ENCODE results near the gene FA2H. TPM values are rescaled to one million over a fixed set of nuclear protein-coding genes. Genes with fewer than 3 reads are reported as not detected.

Gene FA2H
- 30.8 to 39.8 TPM (median 33.6 TPM) in 5 replicates for total RNA-seq (2022; extraction: Qiagen RNA extraction; ENCODE audit: low read depth)

GRCh38 chr16:74774223-74775139, at the start of gene FA2H:
FA2H (minus strand) TSS chr16:74774820; CDS start chr16:74774755, 65 bp downstream.

GRCh38 chr16:74700438-74701225, 74.0 kb downstream of the FA2H start, which contains the start of gene MLKL:
MLKL (minus strand) TSS chr16:74700862; CDS start chr16:74695757, 5,105 bp downstream.

GRCh38 chr16:74666425-74667254, 108.0 kb downstream of the FA2H start, which contains the start of gene RFWD3:
RFWD3 (minus strand) TSS chr16:74666877; CDS start chr16:74661449, 5,428 bp downstream.

Other genes starting within 250 kb of the FA2H start
- 45.3 to 55.1 TPM (median 53.1 TPM) in 5 replicates for gene GLG1, start 167.7 kb downstream of the FA2H start, total RNA-seq (2022; extraction: Qiagen RNA extraction; ENCODE audit: low read depth)
- gene RFWD3, start 107.9 kb downstream of the FA2H start, total RNA-seq (2022; extraction: Qiagen RNA extraction; ENCODE audit: low read depth) = 39.8 to 46.0 TPM (median 44.4 TPM) in 5 replicates
- 22.8 to 28.0 TPM (median 25.6 TPM) in 5 replicates for gene MLKL, start 74.0 kb downstream of the FA2H start, total RNA-seq (2022; extraction: Qiagen RNA extraction; ENCODE audit: low read depth)
- 20.2 to 35.0 TPM (median 31.2 TPM) in 5 replicates for gene WDR59, start 210.3 kb upstream of the FA2H start, total RNA-seq (2022; extraction: Qiagen RNA extraction; ENCODE audit: low read depth)
- 18.4 to 25.4 TPM (median 23.5 TPM) in 5 replicates for gene ZNRF1, start 224.2 kb upstream of the FA2H start, total RNA-seq (2022; extraction: Qiagen RNA extraction; ENCODE audit: low read depth)